H1 (cell line): Measurements from ENCODE around the gene DRC7. TPM values are rescaled to one million over a fixed set of nuclear protein-coding genes. Genes with fewer than 3 reads are reported as not detected.

ENCODE experiments used
- CTCF ChIA-PET: fragments of 300-600 bp; sonication (Branson Sonifier 250); formaldehyde crosslinking; loops from one replicate; lab custom pipeline; 2021; ENCODE audit not compliant: partially characterized antibody; lab: Charles Lee
- POLR2A ChIA-PET: fragments of 300-600 bp; sonication (Branson Sonifier 250); formaldehyde crosslinking; loops from one replicate; lab custom pipeline; 2021; ENCODE audit warnings: inconsistent platforms; ENCODE audit not compliant: partially characterized antibody; lab: Charles Lee
- DNase-seq, 2 experiments: peaks; one replicate each; pipeline versions ENCODE4 v3.0.0 to v3.0.0-alpha.2; 2010 to 2022; ENCODE audit warnings: low spot score in 2 of 2, low read depth in 1 of 2, mixed read lengths in 1 of 2
- FAIRE-seq: peaks from 2 replicates; lab custom pipeline; 2011; peaks lifted over from hg19 to GRCh38; lab: Jason Lieb, UNC
- H2AFZ ChIP-seq: 2 replicates; pipeline ENCODE4 v1.8.1; 2012; ENCODE audit warnings: low read length, inconsistent platforms
- H2AK5ac ChIP-seq: 2 replicates; pipeline ENCODE4 v1.6.1; 2013; ENCODE audit warnings: low read depth, low read length
- H2BK120ac ChIP-seq: replicated peaks from 2 replicates; pipeline ENCODE3; 2013; ENCODE audit warnings: low read depth, low read length, inconsistent platforms
- H2BK12ac ChIP-seq: 2 replicates; pipeline ENCODE4 v1.6.1; 2013; ENCODE audit warnings: low read depth, low read length
- H2BK15ac ChIP-seq: 2 replicates; pipeline ENCODE4 v1.6.1; 2013; ENCODE audit warnings: low read length
- H2BK20ac ChIP-seq: 2 replicates; pipeline ENCODE4 v1.6.1; 2013; ENCODE audit warnings: low read length
- H2BK5ac ChIP-seq: 2 replicates; pipeline ENCODE4 v1.6.1; 2013; ENCODE audit warnings: low read depth, low read length
- H3K14ac ChIP-seq: 2 replicates; pipeline ENCODE4 v1.6.1; 2013; ENCODE audit warnings: inconsistent platforms; ENCODE audit not compliant: insufficient read length
- H3K18ac ChIP-seq: 2 replicates; pipeline ENCODE4 v1.6.1; 2013; ENCODE audit warnings: low read length; ENCODE audit errors: extremely low read depth
- H3K23ac ChIP-seq: 2 replicates; pipeline ENCODE4 v1.6.1; 2013; ENCODE audit warnings: inconsistent platforms; ENCODE audit not compliant: insufficient read length
- H3K23me2 ChIP-seq: 2 replicates; pipeline ENCODE4 v1.6.1; 2013; ENCODE audit warnings: low read depth, low read length
- H3K27ac ChIP-seq: 2 replicates; pipeline ENCODE4 v1.6.1; 2011; ENCODE audit warnings: low read depth, low read length, inconsistent platforms
- H3K27me3 ChIP-seq, 4 experiments: replicated peaks in 1 of 4; 1 replicate in 1 of 4; 2 replicates in 3 of 4; pipeline versions ENCODE4 v1.6.1 to v1.8.1; 2011 to 2013; ENCODE audit warnings: low read length in 3 of 4, mild to moderate bottlenecking in 3 of 4, inconsistent platforms in 2 of 4, mixed read lengths in 2 of 4, moderate library complexity in 1 of 4; ENCODE audit not compliant: control insufficient read depth in 3 of 4, insufficient read depth in 3 of 4; ENCODE audit errors: extremely low read depth in 1 of 4
- H3K36me3 ChIP-seq, 4 experiments: 2 replicates each; pipeline versions ENCODE4 v1.6.1 to v1.8.1; 2011 to 2013; ENCODE audit warnings: mild to moderate bottlenecking in 4 of 4, low read length in 3 of 4, moderate library complexity in 2 of 4, control low read depth in 1 of 4, inconsistent platforms in 1 of 4; ENCODE audit not compliant: insufficient read depth in 4 of 4, control insufficient read depth in 2 of 4
- H3K4ac ChIP-seq: replicated peaks from 2 replicates; pipeline ENCODE3; 2013; ENCODE audit warnings: low read length, low read depth, mixed read lengths, inconsistent platforms; ENCODE audit not compliant: insufficient read length
- H3K4me1 ChIP-seq, 4 experiments: replicated peaks in 1 of 4; 1 replicate in 1 of 4; 2 replicates in 3 of 4; pipeline versions ENCODE4 v1.6.1 to v1.8.1; 2011 to 2013; ENCODE audit warnings: low read length in 3 of 4, inconsistent platforms in 2 of 4, mixed read lengths in 1 of 4; ENCODE audit not compliant: insufficient read depth in 4 of 4, control insufficient read depth in 3 of 4
- H3K4me2 ChIP-seq, 2 experiments: 2 replicates each; pipeline versions ENCODE4 v1.6.1 to v1.8.1; 2011 to 2013; ENCODE audit warnings: low read depth in 2 of 2, low read length in 2 of 2, control low read depth in 1 of 2, inconsistent platforms in 1 of 2, mild to moderate bottlenecking in 1 of 2; ENCODE audit not compliant: insufficient read depth in 1 of 2
- H3K4me3 ChIP-seq, 4 experiments: fragments of 200-600, 300-600 bp in 1 of 4; sonication (generic), shearing (Covaris generic), sonication (Bioruptor Twin) in 1 of 4; 2 replicates each; pipeline versions ENCODE4 v1.5.1 to v1.8.1; 2011 to 2016; ENCODE audit warnings: low read length in 4 of 4, low read depth in 3 of 4, control low read depth in 2 of 4, inconsistent platforms in 2 of 4, mild to moderate bottlenecking in 2 of 4, mixed read lengths in 1 of 4, moderate library complexity in 1 of 4; ENCODE audit not compliant: insufficient read depth in 2 of 4; ENCODE audit errors: extremely low read depth in 1 of 4
- H3K56ac ChIP-seq: replicated peaks from 2 replicates; pipeline ENCODE3; 2013; ENCODE audit warnings: low read depth, mild to moderate bottlenecking, mixed read lengths, low read length, inconsistent platforms; ENCODE audit not compliant: insufficient read length
- H3K79me1 ChIP-seq: 2 replicates; pipeline ENCODE4 v1.6.1; 2013; ENCODE audit warnings: low read depth, low read length, control low read depth
- H3K79me2 ChIP-seq, 2 experiments: 2 replicates each; pipeline versions ENCODE4 v1.6.1 to v1.8.1; 2012 to 2013; ENCODE audit warnings: low read length in 2 of 2, mild to moderate bottlenecking in 2 of 2, inconsistent platforms in 1 of 2; ENCODE audit not compliant: insufficient read depth in 2 of 2, control insufficient read depth in 1 of 2
- H3K9ac ChIP-seq, 4 experiments: replicated peaks in 1 of 4; 1 replicate in 1 of 4; 2 replicates in 3 of 4; pipeline versions ENCODE4 v1.6.1 to v1.8.1; 2011 to 2013; ENCODE audit warnings: low read depth in 3 of 4, low read length in 3 of 4, control low read depth in 2 of 4, mild to moderate bottlenecking in 2 of 4, moderate library complexity in 2 of 4, inconsistent platforms in 1 of 4; ENCODE audit errors: extremely low read depth in 1 of 4
- H3K9me3 ChIP-seq, 2 experiments: 2 replicates each; pipeline versions ENCODE4 v1.6.1 to v1.8.1; 2012 to 2013; ENCODE audit warnings: mild to moderate bottlenecking in 2 of 2, moderate library complexity in 2 of 2, control low read depth in 1 of 2, inconsistent platforms in 1 of 2, low read depth in 1 of 2, low read length in 1 of 2, mixed read lengths in 1 of 2; ENCODE audit not compliant: insufficient read depth in 2 of 2
- H4K20me1 ChIP-seq, 2 experiments: replicated peaks in 1 of 2; 2 replicates each; pipeline versions ENCODE3 to v1.8.1; 2011 to 2013; ENCODE audit warnings: inconsistent platforms in 2 of 2, low read length in 2 of 2, mild to moderate bottlenecking in 1 of 2; ENCODE audit not compliant: insufficient read depth in 2 of 2, control insufficient read depth in 1 of 2
- H4K5ac ChIP-seq: 2 replicates; pipeline ENCODE4 v1.6.1; 2013; ENCODE audit warnings: low read length, low read depth, mixed read lengths, inconsistent platforms; ENCODE audit not compliant: insufficient read length
- H4K8ac ChIP-seq: 2 replicates; pipeline ENCODE4 v1.8.0; 2013; ENCODE audit warnings: mild to moderate bottlenecking, moderate library complexity, low read length, inconsistent platforms; ENCODE audit not compliant: insufficient read depth; ENCODE audit errors: extremely low read depth
- H4K91ac ChIP-seq: replicated peaks from 2 replicates; pipeline ENCODE3; 2013; ENCODE audit warnings: low read length, mixed read lengths, inconsistent platforms; ENCODE audit not compliant: insufficient read length
- ASH2L ChIP-seq: fragments of 200-600, 300-600 bp; sonication (generic); IDR thresholded peaks from one replicate; pipeline ENCODE4 v1.7.1; 2017; ENCODE audit warnings: low read length
- CBX5 ChIP-seq: fragments of 300-800, 300-1000 bp; sonication (generic); IDR thresholded peaks from 2 replicates; pipeline ENCODE4 v1.7.1; 2016; ENCODE audit warnings: antibody characterized with exemption, low read length, low read depth
- CREB1 ChIP-seq: IDR thresholded peaks from 2 replicates; pipeline ENCODE4 v1.6.1; 2012; ENCODE audit warnings: inconsistent platforms
- KDM1A ChIP-seq: fragments of 200-600, 300-600 bp; sonication (generic); IDR thresholded peaks from 2 replicates; pipeline ENCODE4 v1.7.1; 2016; ENCODE audit warnings: mild to moderate bottlenecking, low read length, borderline replicate concordance
- POLR2AphosphoS5 ChIP-seq: IDR thresholded peaks from 2 replicates; pipeline ENCODE4 v1.6.1; 2011; ENCODE audit warnings: low read depth, low read length
- RXRA ChIP-seq: IDR thresholded peaks from 2 replicates; pipeline ENCODE4 v1.6.1; 2011; ENCODE audit warnings: low read depth, mild to moderate bottlenecking, low read length, moderate library complexity; ENCODE audit not compliant: insufficient read depth
- SP1 ChIP-seq: IDR thresholded peaks from 2 replicates; pipeline ENCODE4 v1.6.1; 2011; ENCODE audit warnings: low read depth, low read length
- SP2 ChIP-seq: IDR thresholded peaks from 2 replicates; pipeline ENCODE4 v1.6.1; 2012; ENCODE audit warnings: mild to moderate bottlenecking, low read length, inconsistent platforms
- WGBS, 2 experiments: shearing (Covaris generic) in 1 of 2; methylation state at CpG; one replicate each; pipeline versions ENCODE4 v1.1.6 to v1.1.7; 2013 to 2015; ENCODE audit warnings: low lambda C conversion rate in 2 of 2, mixed read lengths in 2 of 2, inconsistent platforms in 1 of 2, low coverage in 1 of 2, missing lambda C conversion rate in 1 of 2; ENCODE audit not compliant: insufficient replicate concordance in 2 of 2, insufficient coverage in 1 of 2, insufficient read length in 1 of 2; ENCODE audit errors: extremely low coverage in 1 of 2, missing lambda C conversion rate in 1 of 2; 5-methylcytosine and 5-hydroxymethylcytosine counted together
- polyA plus RNA-seq, 7 experiments: library from polyadenylated mRNA; depleted of rRNA in 3 of 7; stranded (reverse) in 5 of 7; unstranded in 2 of 7; fragments of >200 nt in 5 of 7; fragments of 200-250 nt in 2 of 7; gene quantifications; 1 replicate in 5 of 7; 2 replicates in 1 of 7; 4 replicates in 1 of 7; pipeline versions ENCODE4 v1.2.1 to v1.2.3, GENCODE V29; 2011 to 2013; ENCODE audit warnings: missing spikeins in 2 of 7, mixed read lengths in 2 of 7
- total RNA-seq: library from RNA; stranded (reverse); fragmentation: NEBNext Ultra II Directional; extraction: Animal tissue kit (Norgen Biotek cat#: 25700); gene quantifications from 2 replicates; pipeline ENCODE4 v1.2.1, GENCODE V29; 2021

DRC7 gene
- total and polyA plus RNA-seq, 2 of the 8 experiments (the other 6 are each of a cell fraction or from before 2014, with no cell fraction given): 0.14 TPM; not detected in 1

GRCh38 chr16:57730771-57731730 is 36.4 kb downstream of the DRC7 start:
- Histone ChIP-seq H3K18ac (no peak overlapping the region), H4K8ac (no peak overlapping the region), H4K20me1 (peaks cover 0 to 3% of the 10 kb centered on the region in 2 experiments), H3K79me1 (no peaks in the 10 kb centered on the region), H3K4me2 (no peak overlapping the region), H3K27me3 (no peaks in the 10 kb centered on the region; a peak in 1 of 7 replicates), H2BK5ac (no peak overlapping the region), H2AK5ac (no peak overlapping the region), H2BK120ac (no peak overlapping the region), H2BK12ac (no peak overlapping the region), H2BK15ac (no peak overlapping the region), H3K27ac (no peak overlapping the region), H3K23ac (no peak overlapping the region), H3K9ac (no peak overlapping the region), H4K91ac (no peak overlapping the region), H3K4me3 (no peak overlapping the region), H3K9me3 (no peaks in the 10 kb centered on the region; a peak in 1 of 4 replicates), H2AFZ (no peak overlapping the region), H2BK20ac (no peak overlapping the region), H3K56ac (no peak overlapping the region), H3K4me1 (peaks cover 0 to 5% (median 0%) of the 10 kb centered on the region in 4 experiments; a peak in 4 of 7 replicates), H3K14ac (no peak overlapping the region), H3K4ac (no peak overlapping the region), H3K36me3 (no peaks in the 10 kb centered on the region), H3K79me2 (no peaks in the 10 kb centered on the region; a peak in 1 of 4 replicates), H3K23me2 (peaks cover 26% of the 10 kb centered on the region; the same call in 1 of the 2 replicates), H4K5ac (no peak overlapping the region)
- no peak for DNase-seq
- ChIA-PET POLR2A (no interaction called here), CTCF (interaction anchor here (0.6 to 2.4 kb wide), 12 partner anchors 11 to 176 kb away, joined by 3 to 8 read pairs (median 4); no protein-coding TSS in a partner anchor)
- WGBS, 2 experiments: 83% methylated on average over 13 of the region's 13 CpGs; no CpG with 5 or more reads in 1 of the 2 experiments
- FAIRE-seq: no peak
- TF ChIP-seq SP1 (no peak), CBX5 (no peak), POLR2AphosphoS5 (no peak), CREB1 (no peak), RXRA (no peak), KDM1A (no peak), ASH2L (no peak), SP2 (no peak)
